ENCODE data around the gene LUZP1. TPM values are rescaled to one million over a fixed set of nuclear protein-coding genes. Genes with fewer than 3 reads are reported as not detected.

Gene LUZP1
- polyA plus RNA-seq, 1 of the 3 experiments (the other 2 are of a cell fraction) = 8.9 TPM

GRCh38 chr1:23122796-23123195, 45.9 kb downstream of the LUZP1 start:
- 94% methylated on average over 4 of the region's 4 CpGs for WGBS (ENCODE audit: low lambda C conversion rate)
- Histone ChIP-seq H4K20me1 (ENCODE audit: insufficient read depth) (peaks cover 37% of the 10 kb centered on the region), H3K9ac (no peak overlapping the region), H3K4me2 (peak overlapping the region; percentile 12; the same call in 1 of the 2 replicates), H3K4me1 (ENCODE audit: control insufficient read depth in 1 of 2, insufficient read depth in 2 of 2, low read depth in 1 of 2, low read length in 1 of 2) (peaks cover 6 to 28% of the 10 kb centered on the region in 2 experiments; a peak in 3 of 4 replicates), H3K9me3 (no peaks in the 10 kb centered on the region), H3K9me2 (no peaks in the 10 kb centered on the region), H3K27me3 (ENCODE audit: insufficient read depth) (no peaks in the 10 kb centered on the region), H3K4me3 (ENCODE audit: low read depth in 2 of 2, low read length in 1 of 2) (no peak overlapping the region), H3F3A (replicated peaks; ENCODE audit: insufficient read depth) (peaks cover 14% of the 10 kb centered on the region), H3K79me2 (ENCODE audit: insufficient read depth) (peaks cover 100% of the 10 kb centered on the region), H2AFZ (ENCODE audit: low read depth) (no peak overlapping the region), H3K27ac (ENCODE audit: low read depth in 2 of 2, low read length in 1 of 2) (peak overlapping the region; percentile 47 to 52; a peak in 3 of 4 replicates), H3K36me3 (replicated peaks in 1 of 2; ENCODE audit: control insufficient read depth in 1 of 2, insufficient read depth in 2 of 2, low read length in 1 of 2) (no peaks in the 10 kb centered on the region)
- ChIA-PET POLR2A (no interaction called here), CTCF (interaction anchor here (0.7 to 6.7 kb wide), 5 partner anchors 11 to 62 kb away, joined by 3 to 33 read pairs (median 3); no protein-coding TSS in a partner anchor)
- TF ChIP-seq CTCF (IDR thresholded peaks at IDR 0.05) (no peak), TCF12 (IDR thresholded peaks at IDR 0.05) (no peak), JUND (IDR thresholded peaks at IDR 0.05) (no peak), FOXM1 (IDR thresholded peaks at IDR 0.05; ENCODE audit: low read depth) (no peak), SMC3 (IDR thresholded peaks at IDR 0.05; ENCODE audit: low read depth, low read length) (no peak)
- DNase-seq = no peak

GRCh38 chr1:23122023-23122748, 46.5 kb downstream of the LUZP1 start:
- Histone ChIP-seq H3K9me2 (no peaks in the 10 kb centered on the region), H3K36me3 (replicated peaks in 1 of 2; ENCODE audit: control insufficient read depth in 1 of 2, insufficient read depth in 2 of 2, low read length in 1 of 2) (no peaks in the 10 kb centered on the region), H3K4me1 (ENCODE audit: control insufficient read depth in 1 of 2, insufficient read depth in 2 of 2, low read depth in 1 of 2, low read length in 1 of 2) (peaks cover 6 to 27% of the 10 kb centered on the region in 2 experiments; a peak in 3 of 4 replicates), H3F3A (replicated peaks; ENCODE audit: insufficient read depth) (peaks cover 14% of the 10 kb centered on the region), H3K4me3 (ENCODE audit: low read depth in 2 of 2, low read length in 1 of 2) (no peak overlapping the region), H3K79me2 (ENCODE audit: insufficient read depth) (peaks cover 98% of the 10 kb centered on the region), H3K9ac (no peak overlapping the region), H3K27ac (ENCODE audit: low read depth in 2 of 2, low read length in 1 of 2) (peak overlapping the region; percentile 47 to 52; a peak in 3 of 4 replicates), H4K20me1 (ENCODE audit: insufficient read depth) (peaks cover 37% of the 10 kb centered on the region), H3K4me2 (peak overlapping the region; percentile 12; the same call in 1 of the 2 replicates), H3K27me3 (ENCODE audit: insufficient read depth) (no peaks in the 10 kb centered on the region), H3K9me3 (no peaks in the 10 kb centered on the region), H2AFZ (ENCODE audit: low read depth) (no peak overlapping the region)
- CTCF ChIA-PET = interaction anchor here (1.0 to 6.7 kb wide), 4 partner anchors 12 to 62 kb away, joined by 3 to 33 read pairs (median 3); no protein-coding TSS in a partner anchor
- no peak for DNase-seq
- TF ChIP-seq FOXM1 (IDR thresholded peaks at IDR 0.05; ENCODE audit: low read depth) (no peak), NFIC (IDR thresholded peaks at IDR 0.05; ENCODE audit: borderline replicate concordance) (peak; percentile 9; the same call in 1 of the 2 replicates)
- WGBS (ENCODE audit: low lambda C conversion rate) = 33% methylated on average over 3 of the region's 4 CpGs
- POLR2A ChIA-PET = no interaction called here

GRCh38 chr1:23120383-23120782, 48.3 kb downstream of the LUZP1 start:
- no peak for DNase-seq
- CTCF ChIA-PET = interaction anchor here (1.2 to 6.7 kb wide), 7 partner anchors 11 to 155 kb away, joined by 3 to 33 read pairs (median 6); no protein-coding TSS in a partner anchor
- TF ChIP-seq FOXM1 (IDR thresholded peaks at IDR 0.05; ENCODE audit: low read depth) (no peak), RXRA (IDR thresholded peaks at IDR 0.05; ENCODE audit: borderline replicate concordance, low read depth) (no peak), RFX5 (IDR thresholded peaks at IDR 0.05; ENCODE audit: low read length) (no peak), GATA2 (CRISPR knock-in tag; IDR thresholded peaks at IDR 0.05) (no peak), REST (IDR thresholded peaks at IDR 0.05; ENCODE audit: low read depth, low read length) (no peak), NFIC (IDR thresholded peaks at IDR 0.05; ENCODE audit: borderline replicate concordance) (no peak), IRF3 (IDR thresholded peaks at IDR 0.05; ENCODE audit: low read depth, low read length) (no peak), TCF12 (IDR thresholded peaks at IDR 0.05) (no peak), CHD2 (IDR thresholded peaks at IDR 0.05; ENCODE audit: low read length, partially characterized antibody) (no peak), RCOR1 (IDR thresholded peaks at IDR 0.05; ENCODE audit: low read length) (no peak), FOSL2 (IDR thresholded peaks at IDR 0.05; ENCODE audit: borderline replicate concordance, low read depth) (no peak)

More at GRCh38 chr1:23120383-23120782, 48.3 kb downstream of the LUZP1 start:
- Histone ChIP-seq H3K9me2 (no peaks in the 10 kb centered on the region), H3K27me3 (ENCODE audit: insufficient read depth) (no peaks in the 10 kb centered on the region), H4K20me1 (ENCODE audit: insufficient read depth) (peaks cover 43% of the 10 kb centered on the region), H3K4me1 (ENCODE audit: control insufficient read depth in 1 of 2, insufficient read depth in 2 of 2, low read depth in 1 of 2, low read length in 1 of 2) (peaks cover 6 to 15% of the 10 kb centered on the region in 2 experiments; a peak in 3 of 4 replicates), H3K79me2 (ENCODE audit: insufficient read depth) (peaks cover 98% of the 10 kb centered on the region), H3K27ac (ENCODE audit: low read depth in 2 of 2, low read length in 1 of 2) (no peak overlapping the region), H3K9me3 (no peaks in the 10 kb centered on the region), H2AFZ (ENCODE audit: low read depth) (no peak overlapping the region), H3K36me3 (replicated peaks in 1 of 2; ENCODE audit: control insufficient read depth in 1 of 2, insufficient read depth in 2 of 2, low read length in 1 of 2) (no peaks in the 10 kb centered on the region), H3F3A (replicated peaks; ENCODE audit: insufficient read depth) (peaks cover 12% of the 10 kb centered on the region), H3K4me3 (ENCODE audit: low read depth in 2 of 2, low read length in 1 of 2) (no peak overlapping the region), H3K4me2 (no peak overlapping the region), H3K9ac (no peak overlapping the region)
- 94% methylated on average over 3 of the region's 3 CpGs for WGBS (ENCODE audit: low lambda C conversion rate)
- POLR2A ChIA-PET = no interaction called here
